Smooth muscle cell (in vitro differentiated cells): ENCODE data around the gene KCNN3. TPM values are rescaled to one million over a fixed set of nuclear protein-coding genes. Genes with fewer than 3 reads are reported as not detected.

Experiments used
- DNase-seq: peaks from one replicate; lab custom pipeline; 2025; ENCODE audit not compliant: unreplicated experiment; lab: John Stamatoyannopoulos, UW
- H2AFZ ChIP-seq: fragments of 200-600 bp; sonication (generic); 2 replicates; pipeline ENCODE4 v1.6.0; 2016; ENCODE audit warnings: antibody characterized with exemption, low read depth, mild to moderate bottlenecking
- H3F3A ChIP-seq: fragments of 200-600 bp; sonication (generic); 2 replicates; pipeline ENCODE4 v1.6.0; 2017; ENCODE audit warnings: antibody characterized with exemption, low read depth
- H3K27ac ChIP-seq: fragments of 200-600 bp; sonication (generic); 2 replicates; pipeline ENCODE4 v1.5.1; 2016; ENCODE audit warnings: low read depth, mild to moderate bottlenecking
- H3K27me3 ChIP-seq: fragments of 200-600 bp; sonication (generic); 2 replicates; pipeline ENCODE4 v1.6.1; 2016; ENCODE audit warnings: low read depth, mild to moderate bottlenecking
- H3K36me3 ChIP-seq: fragments of 200-600 bp; sonication (generic); 2 replicates; pipeline ENCODE4 v1.5.1; 2016; ENCODE audit warnings: low read depth
- H3K4me1 ChIP-seq: fragments of 200-600 bp; sonication (generic); 2 replicates; pipeline ENCODE4 v1.5.1; 2016; ENCODE audit warnings: low read depth
- H3K4me2 ChIP-seq: fragments of 200-600 bp; sonication (generic); 2 replicates; pipeline ENCODE4 v1.6.0; 2016; ENCODE audit warnings: mild to moderate bottlenecking
- H3K4me3 ChIP-seq: fragments of 200-600 bp; sonication (generic); 2 replicates; pipeline ENCODE4 v1.5.1; 2016; ENCODE audit warnings: mild to moderate bottlenecking
- H3K79me2 ChIP-seq: fragments of 200-600 bp; sonication (generic); 2 replicates; pipeline ENCODE4 v1.6.0; 2016; ENCODE audit warnings: low read depth, mild to moderate bottlenecking
- H3K9ac ChIP-seq: fragments of 200-600 bp; sonication (generic); 2 replicates; pipeline ENCODE4 v1.6.0; 2016; ENCODE audit warnings: low read depth
- H3K9me3 ChIP-seq: fragments of 200-600 bp; sonication (generic); replicated peaks from 2 replicates; pipeline ENCODE4 v1.5.1; 2016; ENCODE audit warnings: low read depth
- H4K20me1 ChIP-seq: fragments of 200-600 bp; sonication (generic); 2 replicates; pipeline ENCODE4 v1.6.0; 2016; ENCODE audit warnings: low read depth
- CTCF ChIP-seq: fragments of 200-600 bp; sonication (generic); IDR thresholded peaks from 2 replicates; pipeline ENCODE4 v1.5.1; 2017; ENCODE audit warnings: borderline replicate concordance, mild to moderate bottlenecking, antibody characterized with exemption; ENCODE audit not compliant: insufficient read depth, poor library complexity, severe bottlenecking
- WGBS: methylation state at CpG from one replicate; pipeline ENCODE4 v1.1.7; 2016; ENCODE audit warnings: low lambda C conversion rate; 5-methylcytosine and 5-hydroxymethylcytosine counted together
- polyA plus RNA-seq: library from polyadenylated mRNA; unstranded; fragments of >200 nt; fragmentation: Nextera tagmentation; extraction: Ambion mirVana; gene quantifications from 2 replicates; pipeline ENCODE4 v1.2.1, GENCODE V29; 2016
- total RNA-seq: library from RNA; depleted of rRNA; stranded (reverse); fragments of >200 nt; gene quantifications from 2 replicates; pipeline ENCODE4 v1.2.3, GENCODE V29; 2014

The KCNN3 gene
- total and polyA plus RNA-seq, 2 experiments from 2014 or later = 0.18 to 0.77 TPM

DNA sequence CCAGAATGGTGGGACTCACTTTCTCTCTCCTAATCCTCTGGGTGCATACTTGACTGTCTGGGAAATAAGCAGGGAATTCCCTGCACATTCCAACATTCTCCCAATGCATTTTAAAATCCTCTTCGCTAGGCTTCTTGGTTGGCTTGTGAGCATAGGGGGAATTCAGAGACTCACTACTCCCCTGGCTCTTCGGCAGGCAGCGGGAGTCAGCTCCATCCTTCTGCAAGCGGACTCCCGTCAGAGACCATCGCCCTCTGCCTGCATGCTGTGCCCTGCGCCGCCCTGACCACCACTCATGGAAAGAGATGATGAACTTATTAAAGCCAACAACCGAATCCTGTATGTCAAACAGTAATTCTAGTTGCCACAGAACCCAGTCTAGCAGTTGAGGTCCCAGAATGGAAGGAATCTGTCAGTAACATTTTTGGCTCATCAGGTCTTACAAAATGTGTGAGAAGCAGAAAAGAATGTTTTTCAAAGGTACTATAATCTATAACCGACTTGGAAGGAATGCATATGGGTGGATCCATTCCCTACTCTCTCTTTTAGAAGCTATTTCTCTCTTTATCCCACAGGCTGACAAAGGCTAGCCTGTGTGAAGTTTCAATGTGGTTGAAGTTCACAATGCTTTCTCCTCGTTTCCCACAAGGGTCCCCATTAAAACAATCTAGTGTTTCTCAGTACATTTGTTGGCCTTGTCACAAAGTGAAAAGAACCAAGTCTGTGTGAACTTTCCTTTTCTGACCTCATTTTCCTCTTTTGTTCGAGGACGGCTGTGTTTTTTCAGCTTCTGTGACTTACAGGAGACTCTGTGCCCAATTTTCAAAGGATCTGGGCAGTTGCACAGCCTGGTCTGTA is 143.0 kb downstream of the KCNN3 start:
- H3K4me3 ChIP-seq = no peak overlapping the region
- TF ChIP-seq CTCF = no peak
- WGBS = 81% methylated on average over 13 of the region's 13 CpGs
- H2AFZ ChIP-seq = no peak overlapping the region
- H3K4me1 ChIP-seq = peaks cover 10% of the 10 kb centered on the region
- H3K27me3 ChIP-seq = no peaks in the 10 kb centered on the region
- H3K36me3 ChIP-seq = no peaks in the 10 kb centered on the region
- no peak overlapping the region for H3K9ac ChIP-seq
- no peak for DNase-seq
- peak overlapping the region; percentile 9 for H3K4me2 ChIP-seq
- no peaks in the 10 kb centered on the region for H4K20me1 ChIP-seq
- peak overlapping the region; percentile 25 for H3K27ac ChIP-seq
- peaks cover 3% of the 10 kb centered on the region for H3F3A ChIP-seq
- H3K9me3 ChIP-seq = no peaks in the 10 kb centered on the region
- H3K79me2 ChIP-seq = no peaks in the 10 kb centered on the region

GRCh38 chr1:154726443-154726842 is 143.6 kb downstream of the KCNN3 start:
- no peaks in the 10 kb centered on the region for H3K79me2 ChIP-seq
- H3K9me3 ChIP-seq = no peaks in the 10 kb centered on the region
- WGBS = 50% methylated on average over 10 of the region's 10 CpGs

DNA sequence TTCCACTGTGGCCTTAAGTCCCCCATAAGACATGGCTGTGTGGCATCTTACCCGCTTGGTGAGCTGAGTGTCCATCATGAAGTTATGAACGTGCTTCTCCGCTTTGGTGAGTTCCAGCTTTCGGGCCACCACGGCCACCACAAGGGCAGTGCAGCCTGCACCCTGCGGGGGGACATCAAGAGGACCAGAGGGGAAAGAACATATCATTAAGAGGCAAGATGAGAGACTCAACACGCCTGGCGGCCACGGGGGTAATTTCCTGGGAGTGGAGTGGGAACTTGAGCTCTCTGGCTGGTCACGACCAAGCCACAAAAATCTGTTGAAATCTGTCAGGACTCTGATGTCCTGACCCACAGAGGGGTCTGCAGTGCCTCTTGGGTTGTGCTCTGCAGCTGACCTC is 144.2 kb downstream of the KCNN3 start:
- H3K36me3 ChIP-seq = no peaks in the 10 kb centered on the region
- H3K9me3 ChIP-seq = no peaks in the 10 kb centered on the region
- H3K9ac ChIP-seq = no peak overlapping the region
- no peaks in the 10 kb centered on the region for H4K20me1 ChIP-seq
- no peak overlapping the region for H3K4me2 ChIP-seq
- no peak for TF ChIP-seq CTCF
- H2AFZ ChIP-seq = no peak overlapping the region
- H3K4me3 ChIP-seq = no peak overlapping the region
- peaks cover 5% of the 10 kb centered on the region for H3K4me1 ChIP-seq
- no peaks in the 10 kb centered on the region for H3K27me3 ChIP-seq
- 92% methylated on average over 10 of the region's 10 CpGs for WGBS
- peaks cover 3% of the 10 kb centered on the region for H3F3A ChIP-seq
- no peak overlapping the region for H3K27ac ChIP-seq
- H3K79me2 ChIP-seq = no peaks in the 10 kb centered on the region
- DNase-seq = no peak

More at GRCh38 chr1:154726443-154726842, 143.6 kb downstream of the KCNN3 start:
- no peak for DNase-seq
- H3K27ac ChIP-seq = peak overlapping the region; percentile 25
- no peak overlapping the region for H2AFZ ChIP-seq
- TF ChIP-seq CTCF = no peak
- H3K4me2 ChIP-seq = peak overlapping the region; percentile 9
- H3K9ac ChIP-seq = no peak overlapping the region
- H3K27me3 ChIP-seq = no peaks in the 10 kb centered on the region
- no peaks in the 10 kb centered on the region for H3K36me3 ChIP-seq
- H3F3A ChIP-seq = peaks cover 3% of the 10 kb centered on the region
- no peaks in the 10 kb centered on the region for H4K20me1 ChIP-seq
- peaks cover 10% of the 10 kb centered on the region for H3K4me1 ChIP-seq
- no peak overlapping the region for H3K4me3 ChIP-seq
